C1 segment of cervical spinal cord (tissue), 14 donors: ENCODE measurements around the gene GOLGA8K.
"Not testable (repeated sequence)": the region's sequence is repeated elsewhere in the genome, so short reads cannot be mapped to it uniquely, and the experiment has no call there.

Experiments used
- DNase-seq, 14 donors: peaks; one replicate each; lab custom pipeline; 2025; lab: John Stamatoyannopoulos, UW

GOLGA8K gene

DNA sequence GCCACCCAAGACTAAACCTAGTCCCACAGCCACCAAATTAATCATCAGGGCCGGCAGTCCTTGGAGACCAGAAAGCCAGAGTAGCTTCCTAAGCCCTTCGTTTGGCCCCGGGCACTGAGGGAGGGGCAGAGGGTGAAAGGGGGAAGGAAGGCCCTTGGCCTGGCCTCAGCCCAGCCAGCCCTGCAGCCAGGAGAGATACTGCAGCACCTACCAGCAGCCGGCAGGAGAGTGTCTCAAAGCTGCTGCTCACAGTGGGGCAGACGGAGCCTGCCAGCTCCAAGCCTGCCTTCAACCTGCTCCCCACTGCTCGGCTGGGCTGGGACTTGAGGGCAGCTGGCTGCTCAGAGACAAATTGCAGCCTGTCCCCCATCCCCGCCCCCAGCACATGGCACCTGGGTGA lies 50.3 kb downstream of the GOLGA8K start:
- DNase-seq: not testable (repeated sequence)

DNA sequence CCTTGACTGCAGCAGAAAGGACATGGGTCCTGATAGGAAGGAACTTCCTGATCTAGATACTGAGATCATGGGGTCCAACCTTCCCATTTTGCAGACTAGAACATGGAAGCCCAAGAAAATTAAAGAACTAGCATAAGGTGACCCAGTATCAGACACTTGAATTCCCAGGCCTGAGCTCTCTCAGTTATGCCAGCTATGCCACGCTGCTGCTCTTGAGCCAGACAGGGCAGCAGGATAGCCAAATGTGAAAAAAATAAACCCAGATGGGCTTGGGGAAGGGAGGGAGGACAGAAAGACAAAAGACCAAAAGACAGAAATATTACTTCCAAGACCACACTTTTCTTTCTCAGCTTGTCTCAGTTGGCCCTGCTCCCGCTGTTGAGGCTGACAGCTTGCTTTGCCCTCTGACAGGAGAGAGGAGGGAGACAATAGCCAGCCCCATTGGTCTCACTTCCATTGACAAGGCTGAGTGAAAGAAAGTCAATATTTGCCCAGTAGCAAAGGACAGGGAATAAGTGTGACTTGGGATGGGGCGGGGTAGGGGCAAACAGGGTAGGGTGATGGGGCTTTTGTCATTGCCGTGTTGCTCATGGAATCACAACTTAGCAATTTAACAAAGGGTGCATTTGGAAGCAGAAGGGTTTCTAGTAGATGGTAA lies 52.4 kb downstream of the GOLGA8K start:
- not testable (repeated sequence) for DNase-seq

DNA sequence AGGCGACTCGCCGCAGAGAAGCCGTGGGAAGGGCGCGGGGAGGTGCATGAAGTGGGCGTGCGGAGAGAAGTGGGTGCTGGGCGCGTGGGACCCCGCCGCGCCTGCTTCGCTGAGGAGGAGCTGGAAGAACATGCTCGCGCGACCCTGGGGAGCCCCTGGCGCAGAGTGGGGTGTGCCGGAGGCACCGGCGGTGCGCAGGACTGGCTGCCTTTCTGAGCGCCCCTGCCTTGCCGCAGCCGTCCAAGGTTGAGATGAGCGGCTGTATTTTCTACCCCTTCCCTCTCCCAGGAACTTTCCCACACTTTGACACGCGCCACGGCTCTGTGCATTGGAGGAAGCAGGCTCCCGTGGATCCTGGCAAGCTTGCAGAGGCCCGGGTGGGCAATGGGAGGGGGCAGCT lies 56.1 kb downstream of the GOLGA8K start:
- DNase-seq: not testable (repeated sequence)

DNA sequence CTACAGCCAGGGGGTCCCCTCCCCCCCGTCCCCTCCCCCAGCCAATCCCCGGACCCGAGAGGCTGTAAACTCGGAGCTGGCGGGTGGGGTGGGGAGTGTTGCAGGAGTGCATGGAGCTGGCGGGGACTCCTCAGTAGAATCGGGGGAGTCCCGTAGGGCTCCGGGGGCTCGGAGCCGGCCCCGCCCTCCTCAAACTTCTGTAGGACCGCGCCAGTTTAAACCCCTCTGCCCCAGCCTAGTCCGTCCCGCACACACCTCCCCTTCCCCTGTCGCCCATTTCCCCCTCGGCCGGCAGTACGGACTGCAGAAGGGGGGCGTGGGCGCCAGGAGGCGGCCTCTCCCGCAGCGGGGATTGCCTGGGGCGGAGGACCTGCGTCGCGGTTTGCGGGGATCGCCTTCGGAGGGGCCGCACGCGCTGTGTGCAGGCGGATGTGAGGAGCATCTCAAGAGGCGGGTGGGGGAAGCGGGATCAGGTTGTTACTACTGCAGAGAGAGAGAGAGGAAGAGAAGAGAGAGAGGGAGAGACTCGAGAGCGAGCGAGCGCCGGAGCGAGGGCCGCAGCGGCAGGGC lies 57.0 kb downstream of the GOLGA8K start:
- DNase-seq: not testable (repeated sequence)

DNA sequence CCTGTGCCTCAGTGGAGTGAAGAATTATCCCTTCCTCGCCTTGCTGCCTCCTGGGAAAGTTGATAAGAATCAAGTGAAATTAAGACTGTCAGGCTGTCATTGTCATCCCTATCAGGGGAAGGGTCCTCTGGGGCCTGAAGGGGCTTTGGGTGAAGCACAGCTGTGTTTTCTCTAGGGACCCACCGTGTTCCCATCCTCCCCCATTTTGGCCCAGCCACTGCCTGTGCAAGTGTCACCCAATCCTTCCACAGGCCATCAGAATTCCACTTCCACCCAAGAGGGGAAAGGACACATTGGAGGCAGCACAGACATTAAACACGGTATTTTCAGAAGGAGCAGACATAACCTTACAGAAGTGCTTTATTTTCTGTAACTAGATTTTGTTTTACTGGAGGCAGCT lies 59.2 kb downstream of the GOLGA8K start:
- DNase-seq: not testable (repeated sequence)
